K562 (cell line): ENCODE results near the gene IL20RB. TPM values are rescaled to one million over a fixed set of nuclear protein-coding genes. Genes with fewer than 3 reads are reported as not detected.

Experiments
- CHD2 ChIP-seq: IDR thresholded peaks from 2 replicates; pipeline ENCODE4 v1.6.1; 2011; ENCODE audit warnings: low read depth, low read length
- COPS2 ChIP-seq: fragments of 450-650 bp; conservative IDR thresholded peaks from 2 replicates; pipeline ENCODE4 v1.6.1; 2016; ENCODE audit warnings: mild to moderate bottlenecking, moderate library complexity
- GATAD2A ChIP-seq: fragments of 450-650 bp; IDR thresholded peaks from 2 replicates; pipeline ENCODE4 v1.6.1; 2017
- HDAC1 ChIP-seq, 2 experiments: fragments of 450-650 bp; IDR thresholded peaks; 2 replicates each; pipeline ENCODE4 v1.6.1; 2016 to 2017; ENCODE audit warnings: inconsistent platforms in 1 of 2, mild to moderate bottlenecking in 1 of 2, moderate library complexity in 1 of 2
- LEF1 ChIP-seq: fragments of 450-650 bp; IDR thresholded peaks from 2 replicates; pipeline ENCODE4 v1.6.1; 2016; ENCODE audit warnings: mild to moderate bottlenecking
- MXI1 ChIP-seq: IDR thresholded peaks from 2 replicates; pipeline ENCODE4 v1.6.1; 2011; ENCODE audit warnings: low read depth, mild to moderate bottlenecking, improper control_type of control experiment, low read length
- MYBL2 ChIP-seq, 2 experiments: fragments of 450-650 bp in 1 of 2; sonication (generic) in 1 of 2; formaldehyde crosslinking in 1 of 2; IDR thresholded peaks; 2 replicates each; pipeline versions ENCODE4 v1.6.1 to v1.8.1; 2017 to 2022; ENCODE audit warnings: borderline replicate concordance in 1 of 2, inconsistent platforms in 1 of 2, low read depth in 1 of 2, mild to moderate bottlenecking in 1 of 2, missing genetic modification reagents in 1 of 2, moderate library complexity in 1 of 2
- NRF1 ChIP-seq, 2 experiments: fragments of 450-650 bp; IDR thresholded peaks in 1 of 2; conservative IDR thresholded peaks in 1 of 2; 2 replicates each; pipeline ENCODE4 v1.6.1; 2014; ENCODE audit warnings: mild to moderate bottlenecking in 2 of 2
- PML ChIP-seq: IDR thresholded peaks from 2 replicates; pipeline ENCODE4 v1.6.1; 2012; ENCODE audit warnings: low read length, inconsistent platforms
- SRSF9 ChIP-seq: fragments of 200-400 bp; formaldehyde crosslinking; IDR thresholded peaks from 2 replicates; pipeline ENCODE4 v1.6.1; 2017; ENCODE audit warnings: low read depth, low read length, borderline replicate concordance
- SUPT5H ChIP-seq: fragments of 450-650 bp; IDR thresholded peaks from 2 replicates; pipeline ENCODE4 v1.6.1; 2016
- TAF7 ChIP-seq: fragments of 450-650 bp; IDR thresholded peaks from 2 replicates; pipeline ENCODE4 v1.6.1; 2016; ENCODE audit warnings: missing genetic modification characterization, missing compliant biosample characterization
- TEAD2 ChIP-seq: fragments of 450-650 bp; IDR thresholded peaks from 2 replicates; pipeline ENCODE4 v1.6.1; 2016; ENCODE audit warnings: missing genetic modification characterization, control low read depth, missing compliant biosample characterization
- TSC22D4 ChIP-seq: fragments of 450-650 bp; IDR thresholded peaks from 2 replicates; pipeline ENCODE4 v1.6.1; 2016; ENCODE audit warnings: missing genetic modification characterization, missing biosample characterization, control low read depth
- ZNF140 ChIP-seq: fragments of 250-450 bp; sonication (Bioruptor Pico); IDR thresholded peaks from 2 replicates; pipeline ENCODE4 v1.8.0; 2021; ENCODE audit warnings: moderate library complexity, mild to moderate bottlenecking, inconsistent platforms
- ZNF174 ChIP-seq: fragments of 250-450 bp; sonication (Bioruptor Pico); IDR thresholded peaks from 2 replicates; pipeline ENCODE4 v1.4.0; 2020; ENCODE audit warnings: mild to moderate bottlenecking
- ZNF561 ChIP-seq: fragments of 450-650 bp; formaldehyde crosslinking; conservative IDR thresholded peaks from 2 replicates; pipeline ENCODE4 v1.4.0; 2020; ENCODE audit warnings: mild to moderate bottlenecking, moderate library complexity
- ZNF583 ChIP-seq: fragments of 250-450 bp; sonication (Bioruptor Pico); IDR thresholded peaks from 2 replicates; pipeline ENCODE4 v1.4.0; 2020
- ZNF589 ChIP-seq: fragments of 200-800 bp; sonication (Bioruptor generic); IDR thresholded peaks from 2 replicates; pipeline ENCODE4 v1.6.1; 2016; ENCODE audit warnings: low read depth, missing genetic modification characterization, missing compliant biosample characterization
- ZNF644 ChIP-seq: fragments of 200-800 bp; sonication (Bioruptor generic); IDR thresholded peaks from 2 replicates; pipeline ENCODE4 v1.6.1; 2016; ENCODE audit warnings: low read depth, missing genetic modification characterization, missing compliant biosample characterization
- ZNF830 ChIP-seq: fragments of 250-450 bp; sonication (Bioruptor Pico); IDR thresholded peaks from 2 replicates; pipeline ENCODE4 v1.5.0; 2021; ENCODE audit warnings: mild to moderate bottlenecking
- polyA plus RNA-seq, 8 experiments: library from polyadenylated mRNA; depleted of rRNA in 4 of 8; stranded (reverse) in 5 of 8; unstranded in 3 of 8; fragments of >200 nt; fragmentation: Nextera tagmentation in 2 of 8; fragmentation: Illumina TruSeq in 1 of 8; extraction: Ambion mirVana in 2 of 8; extraction: Trizol in 1 of 8; gene quantifications; 2 replicates each; pipeline versions ENCODE4 v1.2.1 to v1.2.3, GENCODE V29; 2011 to 2014; ENCODE audit warnings: inconsistent platforms in 1 of 8, missing spikeins in 1 of 8
- total RNA-seq, 7 experiments: library from RNA; depleted of rRNA in 6 of 7; stranded (reverse); fragments of >200 nt in 6 of 7; fragmentation: Illumina TruSeq in 2 of 7; extraction: Trizol in 2 of 7; gene quantifications; 2 replicates each; pipeline versions ENCODE4 v1.2.1 to v1.2.3, GENCODE V29; 2011 to 2021; ENCODE audit warnings: low replicate concordance in 1 of 7
- TF ChIP-seq, protein P1 (sequence below): IDR thresholded peaks from 2 replicates; pipeline ENCODE4 v1.6.1; 2011; ENCODE audit warnings: borderline replicate concordance, low read depth, mild to moderate bottlenecking, moderate library complexity, low read length; ENCODE audit not compliant: insufficient read depth, poor library complexity, severe bottlenecking
- TF ChIP-seq, protein P2 (sequence below): sonication (generic); formaldehyde crosslinking; IDR thresholded peaks from 2 replicates; pipeline ENCODE4 v1.4.0; 2020; ENCODE audit warnings: mild to moderate bottlenecking, missing genetic modification reagents
- TF ChIP-seq, protein P3 (sequence below), 3 experiments: fragments of 200-800 bp in 1 of 3; sonication (Bioruptor generic) in 1 of 3; sonication (generic) in 1 of 3; formaldehyde crosslinking in 1 of 3; IDR thresholded peaks; 2 replicates each; pipeline versions ENCODE4 v1.6.1 to v1.8.0; 2016 to 2022; ENCODE audit warnings: mild to moderate bottlenecking in 2 of 3, missing compliant biosample characterization in 2 of 3, missing genetic modification characterization in 2 of 3, missing genetic modification reagents in 1 of 3
- TF ChIP-seq, protein P4 (sequence below): fragments of 450-650 bp; formaldehyde crosslinking; IDR thresholded peaks from 2 replicates; pipeline ENCODE4 v1.4.0; 2022; ENCODE audit warnings: mild to moderate bottlenecking, moderate library complexity

Gene IL20RB
- total and polyA plus RNA-seq, 9 of the 15 experiments (the other 6 are each of a cell fraction or from before 2014, with no cell fraction given), result 0.77 to 9.9 (median 6.1) TPM

DNA sequence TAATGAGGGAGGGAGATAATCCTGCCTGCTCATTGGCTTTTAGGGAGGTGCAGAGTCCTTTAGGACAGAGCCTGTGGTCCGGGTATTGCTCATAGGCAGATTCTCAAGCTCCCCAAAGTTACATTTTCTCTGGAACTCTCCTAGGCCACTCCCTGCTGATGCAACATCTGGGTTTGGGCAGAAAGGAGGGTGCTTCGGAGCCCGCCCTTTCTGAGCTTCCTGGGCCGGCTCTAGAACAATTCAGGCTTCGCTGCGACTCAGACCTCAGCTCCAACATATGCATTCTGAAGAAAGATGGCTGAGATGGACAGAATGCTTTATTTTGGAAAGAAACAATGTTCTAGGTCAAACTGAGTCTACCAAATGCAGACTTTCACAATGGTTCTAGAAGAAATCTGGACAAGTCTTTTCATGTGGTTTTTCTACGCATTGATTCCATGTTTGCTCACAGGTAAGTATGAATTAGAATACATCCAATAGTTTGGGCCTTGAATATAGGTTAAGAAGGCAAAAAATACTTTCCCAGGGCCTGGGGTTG is at the start of gene IL20RB (continued):
- TF ChIP-seq TSC22D4 (tag), result no peak
- TF ChIP-seq GATAD2A, result no peak
- TF ChIP-seq CHD2, result no peak
- TF ChIP-seq PML, result no peak
- TF ChIP-seq TAF7 (tag), result no peak
- TF ChIP-seq ZNF830 (CRISPR knock-in tag), result no peak
- no peak for TF ChIP-seq MYBL2 (IDR thresholded peaks at IDR 0.05; ENCODE audit: low read depth)
- TF ChIP-seq MYBL2 (CRISPR knock-in tag; IDR thresholded peaks at IDR 0.05; ENCODE audit: borderline replicate concordance), result no peak
- no peak for TF ChIP-seq TEAD2 (tag)
- TF ChIP-seq ZNF583 (CRISPR knock-in tag), result no peak
- TF ChIP-seq, protein P1, sequence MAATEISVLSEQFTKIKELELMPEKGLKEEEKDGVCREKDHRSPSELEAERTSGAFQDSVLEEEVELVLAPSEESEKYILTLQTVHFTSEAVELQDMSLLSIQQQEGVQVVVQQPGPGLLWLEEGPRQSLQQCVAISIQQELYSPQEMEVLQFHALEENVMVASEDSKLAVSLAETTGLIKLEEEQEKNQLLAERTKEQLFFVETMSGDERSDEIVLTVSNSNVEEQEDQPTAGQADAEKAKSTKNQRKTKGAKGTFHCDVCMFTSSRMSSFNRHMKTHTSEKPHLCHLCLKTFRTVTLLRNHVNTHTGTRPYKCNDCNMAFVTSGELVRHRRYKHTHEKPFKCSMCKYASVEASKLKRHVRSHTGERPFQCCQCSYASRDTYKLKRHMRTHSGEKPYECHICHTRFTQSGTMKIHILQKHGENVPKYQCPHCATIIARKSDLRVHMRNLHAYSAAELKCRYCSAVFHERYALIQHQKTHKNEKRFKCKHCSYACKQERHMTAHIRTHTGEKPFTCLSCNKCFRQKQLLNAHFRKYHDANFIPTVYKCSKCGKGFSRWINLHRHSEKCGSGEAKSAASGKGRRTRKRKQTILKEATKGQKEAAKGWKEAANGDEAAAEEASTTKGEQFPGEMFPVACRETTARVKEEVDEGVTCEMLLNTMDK, result no peak
- TF ChIP-seq ZNF140 (CRISPR knock-in tag), result no peak
- no peak for TF ChIP-seq MXI1
- no peak for TF ChIP-seq SRSF9
- TF ChIP-seq, protein P2, sequence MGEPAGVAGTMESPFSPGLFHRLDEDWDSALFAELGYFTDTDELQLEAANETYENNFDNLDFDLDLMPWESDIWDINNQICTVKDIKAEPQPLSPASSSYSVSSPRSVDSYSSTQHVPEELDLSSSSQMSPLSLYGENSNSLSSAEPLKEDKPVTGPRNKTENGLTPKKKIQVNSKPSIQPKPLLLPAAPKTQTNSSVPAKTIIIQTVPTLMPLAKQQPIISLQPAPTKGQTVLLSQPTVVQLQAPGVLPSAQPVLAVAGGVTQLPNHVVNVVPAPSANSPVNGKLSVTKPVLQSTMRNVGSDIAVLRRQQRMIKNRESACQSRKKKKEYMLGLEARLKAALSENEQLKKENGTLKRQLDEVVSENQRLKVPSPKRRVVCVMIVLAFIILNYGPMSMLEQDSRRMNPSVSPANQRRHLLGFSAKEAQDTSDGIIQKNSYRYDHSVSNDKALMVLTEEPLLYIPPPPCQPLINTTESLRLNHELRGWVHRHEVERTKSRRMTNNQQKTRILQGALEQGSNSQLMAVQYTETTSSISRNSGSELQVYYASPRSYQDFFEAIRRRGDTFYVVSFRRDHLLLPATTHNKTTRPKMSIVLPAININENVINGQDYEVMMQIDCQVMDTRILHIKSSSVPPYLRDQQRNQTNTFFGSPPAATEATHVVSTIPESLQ, result no peak
- no peak for TF ChIP-seq ZNF589 (CRISPR knock-in tag)
- no peak for TF ChIP-seq ZNF174 (CRISPR knock-in tag)
- TF ChIP-seq ZNF561 (CRISPR knock-in tag), result no peak
- no peak for TF ChIP-seq LEF1
- TF ChIP-seq, protein P3, sequence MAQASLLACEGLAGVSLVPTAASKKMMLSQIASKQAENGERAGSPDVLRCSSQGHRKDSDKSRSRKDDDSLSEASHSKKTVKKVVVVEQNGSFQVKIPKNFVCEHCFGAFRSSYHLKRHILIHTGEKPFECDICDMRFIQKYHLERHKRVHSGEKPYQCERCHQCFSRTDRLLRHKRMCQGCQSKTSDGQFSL (CRISPR knock-in tag; IDR thresholded peaks at IDR 0.05), result no peak
- TF ChIP-seq, protein P3 (tag; IDR thresholded peaks at IDR 0.05), result no peak
- no peak for TF ChIP-seq ZNF644 (tag)
- no peak for TF ChIP-seq HDAC1 (IDR thresholded peaks at IDR 0.05)
- TF ChIP-seq, protein P4, sequence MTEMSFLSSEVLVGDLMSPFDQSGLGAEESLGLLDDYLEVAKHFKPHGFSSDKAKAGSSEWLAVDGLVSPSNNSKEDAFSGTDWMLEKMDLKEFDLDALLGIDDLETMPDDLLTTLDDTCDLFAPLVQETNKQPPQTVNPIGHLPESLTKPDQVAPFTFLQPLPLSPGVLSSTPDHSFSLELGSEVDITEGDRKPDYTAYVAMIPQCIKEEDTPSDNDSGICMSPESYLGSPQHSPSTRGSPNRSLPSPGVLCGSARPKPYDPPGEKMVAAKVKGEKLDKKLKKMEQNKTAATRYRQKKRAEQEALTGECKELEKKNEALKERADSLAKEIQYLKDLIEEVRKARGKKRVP (CRISPR knock-in tag), result peak; percentile 98
- TF ChIP-seq SUPT5H, result no peak
- TF ChIP-seq NRF1 (conservative IDR thresholded peaks at IDR 0.05 in 1 of 2, IDR thresholded peaks at IDR 0.05 in 1 of 2), result peak; percentile 28 to 47; a peak in 3 of 4 replicates
- no peak for TF ChIP-seq COPS2
